ENCODE results near the gene NPAS1.

The NPAS1 gene

DNA sequence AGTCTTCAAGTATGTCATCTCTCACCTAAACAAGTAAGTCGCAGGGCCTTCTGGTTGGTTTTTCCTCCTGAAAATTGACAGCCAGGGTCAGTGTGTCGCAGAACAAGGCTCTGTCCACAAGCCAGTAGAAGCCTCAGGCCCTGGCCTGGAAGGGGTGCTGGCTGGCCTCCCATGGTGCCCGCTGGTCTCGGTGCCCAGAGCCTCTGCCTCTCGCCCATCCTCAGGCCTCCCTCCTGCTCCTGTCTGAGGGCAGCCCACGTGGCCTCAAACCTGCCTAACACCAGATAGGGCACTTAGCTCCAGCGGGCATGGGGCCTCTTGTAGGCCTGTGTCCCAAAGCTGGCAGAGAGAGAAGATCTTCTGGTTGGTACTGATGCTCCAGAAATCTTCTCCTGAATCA, 20.3 kb upstream of the NPAS1 start:
- H3K4me3 ChIP-seq (ENCODE audit: low read depth, low read length) = no peak overlapping the region
- in situ Hi-C loops (cut with HindIII; ENCODE audit: low sequenced_read_pairs) = no loop called here
- TF ChIP-seq, protein P1, sequence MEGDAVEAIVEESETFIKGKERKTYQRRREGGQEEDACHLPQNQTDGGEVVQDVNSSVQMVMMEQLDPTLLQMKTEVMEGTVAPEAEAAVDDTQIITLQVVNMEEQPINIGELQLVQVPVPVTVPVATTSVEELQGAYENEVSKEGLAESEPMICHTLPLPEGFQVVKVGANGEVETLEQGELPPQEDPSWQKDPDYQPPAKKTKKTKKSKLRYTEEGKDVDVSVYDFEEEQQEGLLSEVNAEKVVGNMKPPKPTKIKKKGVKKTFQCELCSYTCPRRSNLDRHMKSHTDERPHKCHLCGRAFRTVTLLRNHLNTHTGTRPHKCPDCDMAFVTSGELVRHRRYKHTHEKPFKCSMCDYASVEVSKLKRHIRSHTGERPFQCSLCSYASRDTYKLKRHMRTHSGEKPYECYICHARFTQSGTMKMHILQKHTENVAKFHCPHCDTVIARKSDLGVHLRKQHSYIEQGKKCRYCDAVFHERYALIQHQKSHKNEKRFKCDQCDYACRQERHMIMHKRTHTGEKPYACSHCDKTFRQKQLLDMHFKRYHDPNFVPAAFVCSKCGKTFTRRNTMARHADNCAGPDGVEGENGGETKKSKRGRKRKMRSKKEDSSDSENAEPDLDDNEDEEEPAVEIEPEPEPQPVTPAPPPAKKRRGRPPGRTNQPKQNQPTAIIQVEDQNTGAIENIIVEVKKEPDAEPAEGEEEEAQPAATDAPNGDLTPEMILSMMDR (IDR thresholded peaks at IDR 0.05; ENCODE audit: low read depth, low read length) = no peak
- DNase-seq (ENCODE audit: low read depth, low spot score) = no peak

DNA sequence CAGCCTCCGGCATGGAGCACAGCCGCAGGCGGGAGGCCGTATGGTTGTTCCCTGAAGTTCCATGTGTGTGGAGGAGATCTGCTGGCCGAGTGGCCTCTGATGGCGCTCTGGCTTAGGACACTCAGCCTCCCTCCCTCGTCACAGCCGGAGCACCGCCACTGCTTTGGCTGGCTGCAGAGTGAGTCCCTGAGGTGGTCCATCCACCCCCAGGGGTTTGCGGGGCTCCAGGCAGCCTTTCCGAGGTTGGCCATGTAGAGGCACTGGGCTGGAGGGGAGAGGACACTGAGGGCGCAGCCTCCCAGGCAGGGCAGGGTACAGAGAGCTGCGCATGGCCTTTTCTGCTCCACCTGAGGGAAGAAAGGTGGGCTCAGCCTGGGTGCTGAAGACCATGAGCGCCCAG, 19.8 kb upstream of the NPAS1 start:
- H3K4me3 ChIP-seq (ENCODE audit: low read depth, low read length) = no peak overlapping the region
- DNase-seq (ENCODE audit: low read depth, low spot score) = no peak
- in situ Hi-C loops (cut with HindIII; ENCODE audit: low sequenced_read_pairs) = no loop called here
- TF ChIP-seq, protein P1 (IDR thresholded peaks at IDR 0.05; ENCODE audit: low read depth, low read length) = no peak

DNA sequence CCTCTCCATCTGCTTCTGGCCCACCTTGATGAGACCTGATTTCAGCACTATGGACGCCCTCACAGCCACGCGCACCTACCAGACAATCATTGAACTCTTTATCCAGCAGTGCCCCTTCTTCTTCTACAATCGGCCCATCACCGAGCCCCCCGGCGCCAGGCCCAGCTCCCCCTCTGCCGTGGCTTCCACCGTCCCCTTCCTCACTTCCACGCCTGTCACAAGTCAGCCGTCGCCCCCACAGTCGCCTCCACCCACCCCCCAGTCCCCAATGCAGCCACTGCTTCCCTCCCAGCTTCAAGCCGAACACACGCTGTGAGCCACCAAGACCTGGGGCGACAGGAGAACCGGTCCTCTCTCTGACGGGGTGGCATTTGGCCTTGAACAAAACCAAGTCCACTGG, 19.3 kb upstream of the NPAS1 start:
- H3K4me3 ChIP-seq (ENCODE audit: low read depth, low read length) = no peak overlapping the region
- TF ChIP-seq, protein P1 (IDR thresholded peaks at IDR 0.05; ENCODE audit: low read depth, low read length) = no peak
- DNase-seq (ENCODE audit: low read depth, low spot score) = no peak
- in situ Hi-C loops (cut with HindIII; ENCODE audit: low sequenced_read_pairs) = no loop called here

DNA sequence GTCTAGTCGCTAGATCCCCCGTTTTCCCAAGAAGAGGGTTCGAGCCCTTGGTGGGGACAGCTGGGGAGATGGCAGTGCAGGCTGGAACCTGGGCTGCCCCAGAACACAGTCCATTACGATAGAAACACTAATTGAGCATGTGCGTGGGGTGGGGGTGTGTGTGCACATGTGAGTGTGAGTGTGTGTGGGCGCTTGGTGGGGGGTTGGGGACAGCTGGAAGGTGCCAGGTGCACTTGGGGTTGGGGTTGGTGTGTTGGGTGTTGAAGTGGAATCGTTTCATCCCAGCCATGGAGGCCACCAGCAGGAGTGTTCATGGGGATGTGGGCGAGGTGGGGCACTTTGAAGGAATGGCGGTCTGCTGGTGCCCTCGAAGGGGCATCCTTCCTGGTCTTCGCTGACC, 18.1 kb upstream of the NPAS1 start:
- no peak overlapping the region for H3K4me3 ChIP-seq (ENCODE audit: low read depth, low read length)
- in situ Hi-C loops (cut with HindIII; ENCODE audit: low sequenced_read_pairs) = no loop called here
- TF ChIP-seq, protein P1 (IDR thresholded peaks at IDR 0.05; ENCODE audit: low read depth, low read length) = no peak
- no peak for DNase-seq (ENCODE audit: low read depth, low spot score)

DNA sequence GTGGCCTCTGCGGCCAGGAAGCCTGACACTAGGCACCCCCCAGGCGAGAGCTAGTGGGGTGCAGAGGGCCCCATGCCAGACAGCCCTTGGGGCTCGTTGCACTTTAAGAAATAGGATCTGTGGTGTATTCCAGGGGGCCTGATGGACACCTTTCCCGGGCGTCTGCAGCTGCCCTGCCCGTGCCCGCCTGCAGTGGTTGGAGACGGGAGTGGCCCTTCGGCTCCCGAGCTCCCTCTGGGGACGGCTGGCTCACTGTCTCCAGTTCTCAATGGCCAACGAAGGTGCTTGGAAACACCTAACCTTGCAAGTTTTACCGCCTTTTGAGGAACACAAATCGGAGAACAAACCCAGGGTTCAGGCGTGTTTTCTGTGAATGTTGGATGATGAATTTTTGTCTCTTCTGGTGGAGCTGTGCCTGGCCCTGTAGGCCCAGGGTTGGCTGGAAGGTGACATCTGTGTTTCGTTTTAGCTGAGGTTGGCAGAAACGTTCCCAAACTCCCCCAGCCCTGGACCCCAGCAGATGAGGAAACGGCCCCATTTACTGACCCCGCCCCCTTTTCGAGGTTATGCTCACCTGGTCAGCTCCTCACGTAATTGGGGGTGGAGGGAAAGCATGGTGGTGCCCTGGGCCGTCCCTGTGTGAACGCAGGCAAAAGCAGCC, 17.4 kb upstream of the NPAS1 start:
- DNase-seq (ENCODE audit: low read depth, low spot score) = no peak
- no peak overlapping the region for H3K4me3 ChIP-seq (ENCODE audit: low read depth, low read length)
- TF ChIP-seq, protein P1 (IDR thresholded peaks at IDR 0.05; ENCODE audit: low read depth, low read length) = peak; percentile 15
- in situ Hi-C loops (cut with HindIII; ENCODE audit: low sequenced_read_pairs) = no loop called here

DNA sequence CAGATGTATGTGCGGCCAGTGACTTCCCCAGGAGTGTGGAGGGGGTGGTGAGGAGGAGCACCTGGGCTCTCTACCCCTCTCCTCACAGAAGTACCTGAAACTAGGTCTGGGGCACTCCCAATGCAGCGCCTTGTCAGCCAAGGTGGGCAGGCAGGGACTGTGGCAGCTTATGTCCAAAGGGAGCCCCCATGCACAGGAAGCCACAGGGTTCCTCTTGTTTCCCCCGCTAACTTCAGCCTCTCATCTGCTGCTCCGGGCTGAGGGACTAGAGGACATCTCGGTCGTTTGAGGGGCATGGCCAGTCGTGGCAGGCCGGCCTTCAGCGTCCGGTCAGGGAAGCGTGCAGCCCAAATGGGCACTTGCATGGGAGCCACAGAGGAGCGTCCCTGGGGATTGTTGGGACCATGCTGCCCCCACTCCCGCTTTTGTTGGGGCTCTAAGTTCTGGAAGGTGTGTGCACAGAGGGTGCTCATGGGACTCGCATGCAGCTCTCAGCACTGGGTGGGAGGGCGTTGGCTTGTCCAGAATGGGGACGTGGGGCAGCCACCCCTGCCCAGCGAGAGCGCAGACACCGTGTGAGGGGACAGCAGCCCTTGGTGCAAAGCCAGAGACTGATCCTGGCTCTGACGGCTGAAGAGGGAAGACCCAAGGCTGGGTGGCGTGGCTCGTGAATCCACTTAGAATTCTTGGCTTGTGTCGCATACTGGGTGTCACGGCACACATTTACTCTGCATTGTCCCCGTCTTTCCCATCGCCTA, 16.6 kb upstream of the NPAS1 start:
- in situ Hi-C loops (cut with HindIII; ENCODE audit: low sequenced_read_pairs) = no loop called here
- DNase-seq (ENCODE audit: low read depth, low spot score) = no peak
- no peak overlapping the region for H3K4me3 ChIP-seq (ENCODE audit: low read depth, low read length)
- TF ChIP-seq, protein P1 (IDR thresholded peaks at IDR 0.05; ENCODE audit: low read depth, low read length) = no peak
